GM18870 (cell line): ENCODE data around the gene ANKDD1B.

Experiments
- ATAC-seq: cut with Tn5 transposase; IDR thresholded peaks from one replicate; pipeline ENCODE4 v1.9.1; 2021; ENCODE audit warnings: moderate library complexity; ENCODE audit not compliant: unreplicated experiment

The ANKDD1B gene

DNA sequence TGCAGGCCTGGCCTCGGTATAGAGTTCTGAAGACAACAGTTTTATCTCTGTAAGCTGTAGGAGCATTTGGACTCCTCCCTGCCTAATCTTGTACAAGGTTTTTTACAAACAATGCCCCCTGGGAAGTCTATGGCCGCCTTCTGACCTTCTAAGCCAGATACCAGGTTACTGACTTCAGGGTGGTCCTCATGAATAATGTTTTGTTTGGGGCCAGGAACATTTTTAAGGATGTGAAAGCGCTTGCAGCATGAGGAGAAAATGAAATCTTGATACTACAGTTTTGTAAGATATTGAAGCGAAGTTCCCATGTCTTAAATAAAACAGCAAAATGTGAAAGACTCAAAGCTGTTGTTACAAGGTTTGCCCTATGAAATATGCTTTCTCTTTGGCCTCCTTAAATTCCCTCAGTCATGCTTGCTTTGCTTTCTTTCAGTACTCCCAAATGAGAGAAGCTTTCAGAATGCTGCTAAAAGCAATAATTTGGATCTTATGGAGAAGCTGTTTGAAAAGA is 5.2 kb downstream of the ANKDD1B start:
- no peak for ATAC-seq

DNA sequence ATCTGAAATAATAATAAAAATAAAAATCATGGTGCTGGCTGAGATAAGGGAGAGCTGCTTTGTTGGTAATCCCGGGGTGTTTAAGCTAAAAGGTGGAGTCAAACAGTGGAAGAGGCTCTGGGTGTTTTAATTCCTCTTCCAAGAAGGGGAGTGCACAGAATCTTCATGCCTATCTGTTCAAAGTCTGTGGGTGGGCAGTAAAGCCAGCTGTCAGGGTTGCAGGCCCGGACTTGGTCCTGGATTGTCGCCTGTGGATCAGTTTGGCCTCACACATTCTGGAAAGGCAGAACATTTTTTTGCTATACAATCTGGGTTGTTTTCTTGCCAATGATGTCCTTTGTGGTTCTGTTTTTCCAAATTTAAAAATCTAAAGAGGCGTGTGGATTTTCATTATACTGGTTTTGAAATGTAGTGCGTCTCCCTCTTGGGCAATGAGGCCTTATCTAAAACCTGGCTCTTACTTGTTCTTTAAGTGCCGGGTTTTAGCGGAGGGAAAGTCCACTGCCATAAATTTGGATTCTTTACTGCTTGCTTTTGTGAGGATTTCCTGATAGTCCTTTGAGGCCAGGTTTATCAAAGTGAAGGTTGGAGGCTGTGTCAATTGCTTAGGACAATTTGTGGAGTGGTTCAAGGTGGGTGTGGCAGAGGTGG is 5.8 kb downstream of the ANKDD1B start:
- no peak for ATAC-seq

DNA sequence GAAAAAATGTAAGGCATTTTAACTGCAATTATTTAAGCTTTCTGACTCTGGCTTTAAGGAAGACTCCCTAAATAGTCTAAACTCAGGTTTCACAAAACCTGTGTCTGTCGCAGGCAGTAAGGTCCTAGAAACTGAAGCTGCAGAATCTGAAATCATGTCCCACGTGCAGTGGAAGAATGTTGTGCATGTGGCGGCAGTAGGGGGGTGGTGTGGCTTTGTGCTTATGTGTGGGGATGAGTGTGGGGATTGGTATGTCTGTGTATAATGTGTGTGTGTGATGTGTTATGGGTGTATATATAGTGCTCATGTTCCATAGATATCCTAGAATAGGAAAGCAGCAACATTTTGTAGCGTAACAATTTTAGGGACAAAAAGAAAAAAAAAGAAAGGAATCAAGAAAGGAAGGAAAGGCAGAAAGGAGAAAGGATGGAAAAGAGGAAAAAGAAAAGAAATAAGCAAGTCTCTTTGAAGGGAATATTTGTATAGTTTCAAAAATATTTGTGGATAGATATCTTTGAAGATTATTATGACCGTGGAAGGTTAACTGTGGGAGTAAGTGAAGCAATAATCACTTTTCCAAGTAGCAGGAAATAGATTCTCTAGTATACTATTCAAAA is 6.6 kb downstream of the ANKDD1B start:
- ATAC-seq = no peak

DNA sequence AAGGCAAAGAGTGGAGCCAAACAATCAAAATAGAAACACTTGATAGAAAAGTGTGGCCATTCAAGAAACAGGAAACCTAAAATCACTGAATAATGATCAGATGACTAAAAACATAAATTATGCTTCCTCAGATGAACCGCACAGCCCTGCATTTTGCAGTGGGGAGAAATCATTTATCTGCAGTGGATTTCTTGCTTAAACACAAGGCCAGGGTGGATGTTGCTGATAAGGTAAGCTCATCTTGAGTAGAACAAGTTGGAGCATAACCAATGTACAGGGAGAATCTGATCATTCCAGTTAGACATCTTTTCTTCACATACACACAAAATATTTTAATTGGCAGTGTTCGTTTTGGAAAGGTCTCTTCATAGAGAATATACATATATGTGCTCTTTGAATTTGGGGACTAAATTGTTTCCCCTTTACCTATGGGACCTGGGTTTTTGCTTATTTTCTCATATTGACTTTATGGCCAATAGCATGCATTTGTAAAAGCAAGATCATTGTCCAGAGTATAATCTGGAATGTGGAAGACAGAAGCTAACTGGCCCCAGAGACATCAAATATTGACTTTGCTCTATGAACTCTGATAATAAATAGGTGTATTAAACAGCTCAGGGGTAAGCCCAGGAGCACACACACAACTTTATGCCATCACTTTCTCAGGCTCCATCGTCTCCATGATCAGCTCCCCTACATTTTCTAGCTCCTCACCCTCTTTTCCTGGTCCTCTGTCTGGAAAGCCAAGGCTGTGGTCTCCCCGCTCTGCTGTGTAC is 9.1 kb downstream of the ANKDD1B start:
- ATAC-seq = no peak

GRCh38 chr5:75622564-75622963 is 11.3 kb downstream of the ANKDD1B start:
- ATAC-seq = no peak

- ATAC-seq = no peak
Observed at GRCh38 chr5:75623846-75624245, 12.6 kb downstream of the ANKDD1B start.

DNA sequence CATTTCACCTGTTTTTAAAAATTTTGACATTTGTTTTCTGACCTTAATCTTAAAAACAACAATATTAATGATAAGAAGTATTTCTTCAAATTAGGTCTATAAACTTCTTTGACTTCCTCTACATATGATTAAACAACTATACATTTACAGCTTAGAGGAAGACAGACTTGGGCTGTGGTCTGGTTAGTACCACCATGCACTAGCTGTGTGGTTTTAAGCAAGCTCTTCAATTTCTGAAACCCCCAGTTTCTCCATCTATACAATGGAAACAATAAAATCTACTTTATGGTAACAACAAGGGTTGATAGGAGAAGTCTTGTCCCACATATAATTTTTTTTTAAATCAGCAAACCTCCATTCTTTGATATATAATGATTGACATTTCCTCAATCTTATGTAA is 15.7 kb downstream of the ANKDD1B start:
- no peak for ATAC-seq

DNA sequence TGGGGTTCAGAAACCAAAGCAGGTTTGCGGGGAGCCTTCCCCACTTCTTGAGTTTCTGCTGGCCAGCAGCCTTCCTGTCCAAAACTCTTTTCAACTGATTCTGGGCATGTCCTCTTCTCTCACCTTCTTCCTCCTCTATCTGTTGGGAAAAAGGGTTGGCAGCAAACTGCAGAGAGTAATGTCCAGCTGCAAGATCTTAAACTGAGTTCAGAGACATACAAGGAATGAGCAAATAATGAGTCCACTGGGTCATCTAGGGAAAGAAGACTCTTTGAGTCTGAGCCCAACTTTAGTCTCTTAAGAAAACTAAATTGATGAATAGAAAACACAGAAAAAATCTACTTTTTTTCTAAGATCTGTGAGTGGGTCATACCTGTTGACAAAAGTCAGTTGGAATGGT is 16.5 kb downstream of the ANKDD1B start:
- ATAC-seq = no peak

DNA sequence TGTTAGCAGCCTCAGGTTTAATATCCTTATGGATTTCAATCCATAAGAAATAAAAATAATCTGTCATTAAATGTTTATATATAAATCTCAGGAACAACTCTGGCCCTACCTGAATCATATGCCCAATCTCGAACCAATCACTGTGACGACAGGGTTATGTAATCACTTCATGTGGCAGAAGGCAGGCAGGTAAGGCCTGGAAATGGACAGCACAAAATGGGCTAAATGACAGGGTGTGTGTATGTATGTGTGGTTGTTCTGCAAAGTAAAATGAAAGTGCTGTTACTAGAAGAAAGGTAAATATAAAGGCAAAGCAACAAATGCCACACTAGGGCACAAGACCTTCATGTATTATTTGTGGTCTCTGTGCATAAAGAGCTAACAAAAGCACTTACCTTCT is 19.6 kb downstream of the ANKDD1B start:
- ATAC-seq = no peak

DNA sequence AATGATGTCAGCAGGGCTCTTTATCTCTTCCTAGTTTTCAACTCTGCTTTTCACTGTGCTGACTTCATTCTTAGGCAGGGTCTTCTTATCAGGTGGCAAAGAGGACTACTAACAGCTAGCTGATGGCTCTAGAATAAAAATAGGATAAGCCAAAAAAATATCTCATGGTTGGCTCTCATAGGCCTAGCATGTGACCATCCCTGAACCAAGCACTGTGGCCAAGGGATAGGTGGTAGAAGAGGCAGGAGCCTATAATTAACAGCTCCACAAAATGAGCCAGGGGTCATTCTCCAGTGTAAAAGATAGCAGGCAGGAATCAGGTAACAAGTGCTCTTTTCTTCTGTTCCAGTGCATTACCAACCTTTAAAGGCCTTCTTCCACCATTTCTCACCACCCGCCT is 21.1 kb downstream of the ANKDD1B start:
- no peak for ATAC-seq

DNA sequence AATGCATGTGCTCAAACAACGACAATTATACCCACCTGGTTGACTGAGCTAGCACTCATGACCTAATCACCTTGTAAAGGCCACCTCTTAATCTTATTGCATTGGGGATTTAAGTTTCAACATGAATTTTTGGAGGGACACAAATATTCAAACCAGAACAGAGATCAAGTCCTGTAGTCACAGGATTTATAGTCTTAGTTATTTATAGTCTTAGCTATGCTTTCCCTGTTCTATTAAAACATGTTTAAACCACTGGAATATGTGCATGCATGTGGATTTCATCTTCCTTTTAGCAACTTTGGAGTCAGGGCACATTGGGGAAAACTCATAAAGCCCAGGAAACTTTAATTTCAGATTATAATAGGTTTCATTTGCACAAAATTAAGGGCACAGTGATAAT is 26.7 kb downstream of the ANKDD1B start:
- no peak for ATAC-seq

DNA sequence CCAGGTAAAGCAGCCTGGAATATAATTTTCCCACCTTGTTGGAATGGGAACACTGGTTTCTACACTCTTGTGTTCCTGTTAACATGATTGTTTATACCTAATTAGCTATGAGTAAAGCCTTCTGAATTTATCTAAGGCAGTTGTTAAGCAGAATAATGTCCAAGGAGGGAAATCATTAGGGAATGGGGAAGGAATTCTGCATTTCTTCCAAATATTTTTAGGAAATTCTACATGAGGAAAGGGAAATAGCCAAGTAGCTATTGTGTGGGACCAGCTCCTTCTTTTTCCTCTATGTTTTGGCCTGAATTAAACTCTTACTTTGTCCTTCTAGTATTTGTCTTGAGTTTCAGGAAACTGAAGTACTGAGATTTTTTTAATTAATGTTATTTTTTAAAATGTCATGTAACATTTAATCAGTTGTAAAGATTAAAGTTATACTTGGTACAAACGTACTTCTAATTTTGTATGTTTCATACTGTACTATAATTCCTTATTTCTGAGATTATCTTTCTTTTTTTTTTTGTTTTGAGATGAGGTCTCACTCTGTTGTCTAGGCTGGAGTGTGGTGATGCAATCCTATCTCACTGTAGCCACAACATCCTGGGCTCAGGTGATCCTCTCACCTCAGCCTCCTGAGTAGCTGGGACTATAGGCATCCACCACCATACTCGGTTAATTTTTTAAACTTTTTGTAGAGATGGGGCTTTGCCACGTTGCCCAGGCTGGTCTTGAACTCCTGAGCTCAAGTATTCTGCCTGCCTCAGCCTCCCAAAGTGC is 28.5 kb downstream of the ANKDD1B start:
- no peak for ATAC-seq

DNA sequence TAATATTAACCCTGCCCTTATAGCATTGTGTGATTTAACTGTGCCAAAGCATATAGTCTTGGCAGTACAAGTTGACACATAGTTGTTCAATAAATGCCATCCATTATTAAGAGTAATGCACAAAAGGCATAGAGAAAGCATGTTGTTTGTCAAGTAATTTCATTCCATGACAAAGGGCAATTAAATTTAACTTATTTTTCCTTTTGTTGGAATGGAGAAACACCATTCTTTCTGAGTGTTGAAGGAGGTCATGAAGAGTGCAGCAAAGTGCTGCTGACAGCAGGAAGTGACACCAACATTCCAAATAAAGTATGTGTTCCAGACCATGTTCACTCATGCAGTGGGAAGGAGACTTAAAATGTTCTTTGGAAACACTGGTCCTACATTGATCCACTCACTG is 29.1 kb downstream of the ANKDD1B start:
- no peak for ATAC-seq

GRCh38 chr5:75640826-75641225 is 29.6 kb downstream of the ANKDD1B start:
- no peak for ATAC-seq

DNA sequence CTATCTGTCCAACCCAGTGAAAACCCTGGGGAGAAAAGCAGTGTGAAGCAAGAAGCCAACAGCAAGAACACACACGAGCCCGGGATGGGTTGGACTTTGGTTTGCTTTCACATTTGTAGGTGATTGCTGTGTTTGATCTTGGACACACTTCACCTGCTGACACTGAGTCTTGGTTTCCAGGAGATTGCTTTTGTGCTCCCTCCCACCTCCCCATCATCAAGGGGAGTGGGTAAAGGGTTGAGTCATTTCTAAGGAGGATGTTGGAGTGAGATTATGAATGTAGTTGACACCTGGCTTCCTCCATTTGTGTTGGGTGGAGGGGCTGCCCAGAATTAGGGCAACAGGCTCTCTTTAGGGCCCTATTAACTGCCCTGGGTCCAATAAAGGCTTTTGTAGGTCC is 37.5 kb downstream of the ANKDD1B start:
- no peak for ATAC-seq

DNA sequence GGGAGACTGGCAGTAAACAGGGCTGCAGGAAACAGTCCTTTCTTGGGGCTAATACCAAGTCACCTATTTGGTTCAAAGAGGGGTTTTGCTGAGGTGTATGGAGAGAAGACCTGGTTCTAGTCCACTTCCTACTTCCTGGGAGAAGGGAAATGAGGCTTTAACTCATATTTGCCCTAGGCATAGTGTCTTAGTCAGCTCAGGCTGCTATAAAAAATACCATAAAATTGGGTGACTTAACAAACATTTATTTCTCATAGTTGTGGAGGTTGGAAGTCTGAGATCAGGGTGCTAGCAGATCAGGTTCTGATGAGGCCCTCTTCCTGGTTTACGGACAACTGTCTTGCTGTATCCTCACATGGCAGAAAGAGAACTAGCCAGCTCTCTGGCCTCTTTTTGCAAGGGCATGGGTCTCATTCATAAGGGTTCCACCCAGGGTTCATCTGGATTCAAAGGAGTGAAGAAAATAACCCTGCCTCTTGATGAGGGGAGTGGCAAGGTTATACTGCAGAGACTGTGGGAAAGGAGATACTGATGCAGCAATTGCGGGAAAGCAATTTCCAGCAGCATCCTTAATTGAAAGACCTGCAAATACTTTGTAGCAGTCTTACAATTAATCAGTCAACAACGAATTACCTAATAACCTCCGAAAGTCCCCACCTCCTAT is 40.5 kb downstream of the ANKDD1B start:
- ATAC-seq = no peak

DNA sequence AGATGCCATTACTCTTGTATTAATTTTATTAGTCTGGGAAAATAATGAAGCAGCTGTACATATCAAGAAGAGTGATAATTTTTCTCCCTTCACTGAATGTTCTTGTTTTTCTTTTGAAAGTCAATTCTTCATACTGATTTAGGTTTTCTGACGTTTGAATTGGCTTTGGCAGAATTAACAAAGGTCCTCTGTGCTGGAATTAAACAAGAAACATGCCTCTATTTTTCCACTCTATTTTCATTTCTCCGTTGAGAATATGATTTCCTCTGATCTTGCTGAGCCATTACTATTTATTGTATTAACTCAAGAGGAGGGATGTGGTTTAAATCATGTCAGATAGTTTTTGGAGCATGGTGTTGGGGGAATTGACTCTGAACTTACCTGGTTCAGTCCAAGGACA is 42.3 kb downstream of the ANKDD1B start:
- ATAC-seq = no peak

DNA sequence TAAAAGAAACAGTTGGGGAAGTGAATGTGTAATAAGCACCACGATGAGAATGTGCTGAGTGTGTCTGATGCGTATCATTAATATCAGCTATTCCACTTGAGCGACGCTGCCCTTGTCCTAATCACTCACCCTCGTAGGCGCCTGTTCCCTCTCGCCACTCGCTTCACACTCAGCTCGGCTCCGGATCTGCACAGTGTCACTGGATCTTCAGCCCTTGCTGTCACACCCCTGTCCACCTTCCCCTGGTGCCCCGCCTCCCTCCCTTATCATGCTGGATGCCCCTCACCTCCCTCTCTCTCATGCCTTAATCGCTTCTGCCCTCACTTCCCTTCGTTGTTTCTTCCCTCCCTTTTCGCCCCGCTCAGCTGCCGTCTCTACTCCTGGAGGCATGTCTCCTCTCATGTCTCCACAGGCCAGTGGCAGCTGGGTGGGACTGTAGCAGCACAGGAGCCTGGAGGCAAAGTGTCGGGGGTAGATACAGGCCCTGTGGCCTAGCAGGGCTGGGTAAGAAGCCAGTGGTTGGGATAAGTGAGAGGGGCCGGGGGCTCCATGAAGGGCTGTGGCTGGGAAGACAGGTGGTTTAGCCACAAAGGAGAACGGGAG is 43.5 kb downstream of the ANKDD1B start:
- no peak for ATAC-seq

GRCh38 chr5:75656311-75657003 is 45.2 kb downstream of the ANKDD1B start:
- ATAC-seq = no peak
